ENCODE data around the gene PCDHGA3.

The PCDHGA3 gene

DNA sequence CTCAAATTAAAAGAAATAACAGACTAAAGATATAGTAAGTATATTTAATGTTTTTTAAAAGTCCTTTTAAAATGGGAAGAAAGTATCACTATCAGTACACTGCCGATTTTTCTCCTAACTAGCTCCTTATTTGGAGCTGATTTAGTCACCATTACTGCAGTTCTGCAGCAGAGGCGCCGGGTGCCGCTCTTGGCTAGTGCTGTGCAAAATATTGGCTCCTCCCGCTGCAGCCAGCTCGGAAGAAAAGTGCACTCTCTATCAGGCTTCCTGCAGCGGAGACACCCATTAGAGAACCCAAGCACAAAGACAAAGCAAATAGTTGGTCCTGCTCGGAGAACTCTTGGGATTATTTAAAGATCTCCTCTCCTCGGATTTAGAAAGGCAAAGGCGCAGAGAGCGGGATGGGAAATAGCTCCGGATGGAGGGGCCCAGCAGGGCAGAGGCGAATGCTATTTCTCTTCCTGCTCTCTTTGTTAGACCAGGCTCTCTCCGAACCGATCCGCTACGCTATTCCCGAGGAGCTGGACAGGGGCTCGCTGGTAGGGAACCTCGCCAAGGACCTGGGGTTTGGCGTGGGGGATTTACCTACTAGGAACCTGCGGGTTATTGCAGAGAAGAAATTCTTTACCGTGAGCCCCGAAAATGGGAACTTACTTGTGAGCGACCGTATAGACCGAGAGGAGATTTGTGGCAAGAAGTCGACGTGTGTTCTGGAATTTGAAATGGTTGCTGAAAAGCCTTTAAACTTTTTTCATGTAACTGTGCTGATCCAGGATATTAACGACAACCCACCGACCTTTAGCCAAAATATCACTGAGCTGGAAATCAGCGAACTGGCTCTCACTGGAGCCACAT, 26.6 kb downstream of the PCDHGA3 start, which contains the start of gene PCDHGB3:
Gene PCDHGB3, plus strand, starts transcription at position 249 of the 855 bp plus-strand sequence. Its CDS starts 153 bp downstream, at position 402.
- H3K4ac ChIP-seq (ENCODE audit: low read length): no peak within 1 kb of the TSS
- no peak within 1 kb of the TSS for H3K23ac ChIP-seq (ENCODE audit: low read depth, low read length, poor library complexity)
- H3K79me1 ChIP-seq (ENCODE audit: low read depth, low read length): peaks cover 2% of the 10 kb centered on the region
- no peak within 1 kb of the TSS for H2BK5ac ChIP-seq (ENCODE audit: low read length)
- no peak within 1 kb of the TSS for H3K9ac ChIP-seq (ENCODE audit: low read depth, low read length, poor library complexity)
- WGBS, 2 donors (ENCODE audit: extremely low coverage in 2 of 2, insufficient read length in 2 of 2, insufficient replicate concordance in 1 of 2): no CpG with 5 or more reads among the region's 32 CpGs
- peak within 1 kb of the TSS; percentile 29 for H2AFZ ChIP-seq (ENCODE audit: low read length)
- no peak within 1 kb of the TSS for H3K4me2 ChIP-seq (ENCODE audit: insufficient read depth, low read length, poor library complexity, severe bottlenecking)
- H3K14ac ChIP-seq (ENCODE audit: low read length): no peak within 1 kb of the TSS
- H3K27me3 ChIP-seq (ENCODE audit: control insufficient read depth in 3 of 3, insufficient read depth in 3 of 3, low read depth in 1 of 3, low read length in 3 of 3): no peaks in the 10 kb centered on the region
- no peak within 1 kb of the TSS for H2BK15ac ChIP-seq (ENCODE audit: low read length)
- DNase-seq (ENCODE audit: low spot score): no peak
- no peak within 1 kb of the TSS for H2BK12ac ChIP-seq (ENCODE audit: low read length)
- no peaks in the 10 kb centered on the region for H3K4me1 ChIP-seq (ENCODE audit: control insufficient read depth in 2 of 2, insufficient read depth in 1 of 2, low read depth in 1 of 2, low read length in 2 of 2)
- H2BK120ac ChIP-seq (ENCODE audit: low read depth, low read length): no peak within 1 kb of the TSS
- H3K36me3 ChIP-seq (replicated peaks in 1 of 2; ENCODE audit: control insufficient read depth in 2 of 2, insufficient read depth in 2 of 2, low read length in 2 of 2): peaks cover 0 to 2% of the 10 kb centered on the region in 2 donors
- H4K8ac ChIP-seq (ENCODE audit: low read depth, low read length): no peak within 1 kb of the TSS
- no peak within 1 kb of the TSS for H3K27ac ChIP-seq (replicated peaks; ENCODE audit: low read length)
- H3K4me3 ChIP-seq (ENCODE audit: low read length in 2 of 2): no peak within 1 kb of the TSS
- H2AK5ac ChIP-seq (ENCODE audit: low read depth, low read length): no peak within 1 kb of the TSS
- H3K9me3 ChIP-seq (replicated peaks in 1 of 2; ENCODE audit: control insufficient read depth in 2 of 2, insufficient read depth in 1 of 2, low read depth in 1 of 2, low read length in 2 of 2): peaks cover 39 to 55% of the 10 kb centered on the region in 2 donors
- H4K91ac ChIP-seq (ENCODE audit: low read depth, low read length, poor library complexity): no peak within 1 kb of the TSS
- H3K18ac ChIP-seq (ENCODE audit: low read length): peak within 1 kb of the TSS; percentile 53

DNA sequence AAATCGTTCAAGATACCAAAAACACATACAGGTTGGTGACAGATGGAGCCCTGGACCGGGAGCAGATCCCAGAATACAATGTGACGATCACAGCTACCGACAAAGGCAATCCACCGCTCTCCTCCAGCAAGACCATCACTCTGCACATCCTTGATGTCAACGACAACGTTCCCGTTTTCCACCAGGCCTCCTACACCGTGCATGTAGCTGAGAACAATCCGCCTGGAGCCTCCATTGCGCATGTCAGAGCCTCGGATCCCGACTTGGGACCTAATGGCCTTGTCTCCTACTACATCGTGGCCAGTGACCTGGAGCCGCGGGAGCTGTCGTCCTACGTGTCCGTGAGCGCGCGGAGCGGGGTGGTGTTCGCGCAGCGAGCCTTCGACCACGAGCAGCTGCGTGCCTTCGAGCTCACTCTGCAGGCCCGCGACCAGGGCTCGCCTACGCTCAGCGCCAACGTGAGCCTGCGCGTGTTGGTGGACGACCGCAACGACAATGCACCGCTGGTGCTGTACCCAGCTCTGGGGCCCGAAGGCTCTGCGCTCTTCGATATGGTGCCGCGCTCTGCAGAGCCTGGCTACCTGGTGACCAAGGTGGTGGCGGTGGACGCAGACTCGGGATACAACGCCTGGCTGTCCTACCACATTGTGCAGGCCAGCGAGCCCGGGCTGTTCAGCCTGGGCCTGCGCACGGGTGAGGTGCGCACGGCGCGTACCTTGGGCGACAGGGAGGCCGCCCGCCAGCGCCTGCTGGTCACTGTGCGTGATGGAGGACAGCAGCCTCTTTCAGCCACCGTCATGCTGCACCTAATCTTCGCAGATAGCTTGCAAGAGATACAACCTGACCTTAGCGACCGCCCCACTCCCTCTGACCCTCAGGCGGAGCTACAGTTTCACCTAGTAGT, 28.2 kb downstream of the PCDHGA3 start:
- Histone ChIP-seq H3K4ac (ENCODE audit: low read length) (peak overlapping the region; percentile 76), H3K14ac (ENCODE audit: low read length) (peak overlapping the region; percentile 56), H3K4me2 (ENCODE audit: insufficient read depth, low read length, poor library complexity, severe bottlenecking) (no peak overlapping the region), H3K27ac (replicated peaks; ENCODE audit: low read length) (no peak overlapping the region), H2BK5ac (ENCODE audit: low read length) (no peak overlapping the region), H3K36me3 (replicated peaks in 1 of 2; ENCODE audit: control insufficient read depth in 2 of 2, insufficient read depth in 2 of 2, low read length in 2 of 2) (peaks cover 0 to 1% of the 10 kb centered on the region in 2 donors), H4K91ac (ENCODE audit: low read depth, low read length, poor library complexity) (no peak overlapping the region), H4K8ac (ENCODE audit: low read depth, low read length) (peak overlapping the region; percentile 65), H3K18ac (ENCODE audit: low read length) (no peak overlapping the region), H2BK12ac (ENCODE audit: low read length) (no peak overlapping the region), H3K23ac (ENCODE audit: low read depth, low read length, poor library complexity) (peak overlapping the region; percentile 75), H3K4me1 (ENCODE audit: control insufficient read depth in 2 of 2, insufficient read depth in 1 of 2, low read depth in 1 of 2, low read length in 2 of 2) (no peaks in the 10 kb centered on the region), H3K79me1 (ENCODE audit: low read depth, low read length) (no peaks in the 10 kb centered on the region), H2BK120ac (ENCODE audit: low read depth, low read length) (no peak overlapping the region), H3K9me3 (replicated peaks in 1 of 2; ENCODE audit: control insufficient read depth in 2 of 2, insufficient read depth in 1 of 2, low read depth in 1 of 2, low read length in 2 of 2) (peaks cover 36 to 42% of the 10 kb centered on the region in 2 donors), H2AFZ (ENCODE audit: low read length) (no peak overlapping the region), H3K4me3 (ENCODE audit: low read length in 2 of 2) (peak overlapping the region in 1 of 2 donors; percentile 12), H2BK15ac (ENCODE audit: low read length) (no peak overlapping the region), H2AK5ac (ENCODE audit: low read depth, low read length) (no peak overlapping the region), H3K9ac (ENCODE audit: low read depth, low read length, poor library complexity) (no peak overlapping the region), H3K27me3 (ENCODE audit: control insufficient read depth in 3 of 3, insufficient read depth in 3 of 3, low read depth in 1 of 3, low read length in 3 of 3) (no peaks in the 10 kb centered on the region)
- WGBS, 2 donors (ENCODE audit: extremely low coverage in 2 of 2, insufficient read length in 2 of 2, insufficient replicate concordance in 1 of 2): no CpG with 5 or more reads among the region's 69 CpGs
- no peak for DNase-seq (ENCODE audit: low spot score)

DNA sequence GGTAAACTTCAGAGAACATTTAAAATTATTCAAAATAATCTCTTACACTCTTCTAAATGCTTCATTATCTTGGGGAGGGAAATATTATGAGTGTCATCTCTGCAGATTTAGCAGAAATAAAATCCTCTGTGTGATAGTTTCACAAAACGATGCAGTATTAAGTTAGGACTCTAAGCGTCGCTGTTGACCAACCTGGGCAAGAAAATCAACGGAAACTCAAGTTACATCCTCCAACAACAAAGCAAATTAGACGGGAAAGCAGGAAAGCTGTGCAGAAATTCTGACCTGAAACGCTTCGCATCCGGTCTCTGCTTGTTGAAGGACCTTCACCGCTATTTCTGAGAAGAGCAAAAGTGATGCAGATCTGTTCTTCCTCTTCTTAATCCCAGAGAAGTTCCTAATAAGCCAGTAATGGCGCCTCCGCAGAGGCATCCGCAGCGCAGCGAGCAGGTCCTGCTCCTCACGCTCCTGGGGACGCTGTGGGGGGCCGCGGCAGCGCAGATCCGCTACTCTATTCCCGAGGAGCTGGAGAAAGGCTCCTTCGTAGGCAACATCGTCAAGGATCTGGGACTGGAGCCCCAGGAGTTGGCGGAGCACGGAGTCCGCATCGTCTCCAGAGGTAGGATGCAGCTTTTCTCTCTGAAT, 30.2 kb downstream of the PCDHGA3 start, which contains the start of gene PCDHGA6:
Gene PCDHGA6, plus strand, starts transcription at position 219 of the 645 bp plus-strand sequence. Its CDS starts 193 bp downstream, at position 412.
- WGBS, 2 donors (ENCODE audit: extremely low coverage in 2 of 2, insufficient read length in 2 of 2, insufficient replicate concordance in 1 of 2): no CpG with 5 or more reads among the region's 27 CpGs
- H4K91ac ChIP-seq (ENCODE audit: low read depth, low read length, poor library complexity): no peak within 1 kb of the TSS
- H3K27ac ChIP-seq (replicated peaks; ENCODE audit: low read length): no peak within 1 kb of the TSS
- H3K18ac ChIP-seq (ENCODE audit: low read length): no peak within 1 kb of the TSS
- H2BK12ac ChIP-seq (ENCODE audit: low read length): no peak within 1 kb of the TSS
- H2AK5ac ChIP-seq (ENCODE audit: low read depth, low read length): no peak within 1 kb of the TSS
- H3K4ac ChIP-seq (ENCODE audit: low read length): no peak within 1 kb of the TSS
- H3K27me3 ChIP-seq (ENCODE audit: control insufficient read depth in 3 of 3, insufficient read depth in 3 of 3, low read depth in 1 of 3, low read length in 3 of 3): no peaks in the 10 kb centered on the region
- H3K9ac ChIP-seq (ENCODE audit: low read depth, low read length, poor library complexity): no peak within 1 kb of the TSS
- no peak for DNase-seq (ENCODE audit: low spot score)
- peaks cover 0 to 1% of the 10 kb centered on the region in 2 donors for H3K36me3 ChIP-seq (replicated peaks in 1 of 2; ENCODE audit: control insufficient read depth in 2 of 2, insufficient read depth in 2 of 2, low read length in 2 of 2)
- no peak within 1 kb of the TSS for H2BK5ac ChIP-seq (ENCODE audit: low read length)
- peaks cover 39 to 42% of the 10 kb centered on the region in 2 donors for H3K9me3 ChIP-seq (replicated peaks in 1 of 2; ENCODE audit: control insufficient read depth in 2 of 2, insufficient read depth in 1 of 2, low read depth in 1 of 2, low read length in 2 of 2)
- no peaks in the 10 kb centered on the region for H3K79me1 ChIP-seq (ENCODE audit: low read depth, low read length)
- H2AFZ ChIP-seq (ENCODE audit: low read length): no peak within 1 kb of the TSS
- peak within 1 kb of the TSS; percentile 21 for H3K14ac ChIP-seq (ENCODE audit: low read length)
- no peak within 1 kb of the TSS for H2BK15ac ChIP-seq (ENCODE audit: low read length)
- H2BK120ac ChIP-seq (ENCODE audit: low read depth, low read length): no peak within 1 kb of the TSS
- H4K8ac ChIP-seq (ENCODE audit: low read depth, low read length): no peak within 1 kb of the TSS
- H3K23ac ChIP-seq (ENCODE audit: low read depth, low read length, poor library complexity): no peak within 1 kb of the TSS
- no peak within 1 kb of the TSS for H3K4me3 ChIP-seq (ENCODE audit: low read length in 2 of 2)
- H3K4me2 ChIP-seq (ENCODE audit: insufficient read depth, low read length, poor library complexity, severe bottlenecking): no peak within 1 kb of the TSS
- H3K4me1 ChIP-seq (ENCODE audit: control insufficient read depth in 2 of 2, insufficient read depth in 1 of 2, low read depth in 1 of 2, low read length in 2 of 2): no peaks in the 10 kb centered on the region
